GM21737 (cell line): ENCODE results near the gene TCF4.

Experiments used
- ATAC-seq: cut with Tn5 transposase; IDR thresholded peaks from one replicate; pipeline ENCODE4 v1.9.1; 2021; ENCODE audit warnings: mild to moderate bottlenecking, moderate library complexity; ENCODE audit not compliant: unreplicated experiment

TCF4 gene

DNA sequence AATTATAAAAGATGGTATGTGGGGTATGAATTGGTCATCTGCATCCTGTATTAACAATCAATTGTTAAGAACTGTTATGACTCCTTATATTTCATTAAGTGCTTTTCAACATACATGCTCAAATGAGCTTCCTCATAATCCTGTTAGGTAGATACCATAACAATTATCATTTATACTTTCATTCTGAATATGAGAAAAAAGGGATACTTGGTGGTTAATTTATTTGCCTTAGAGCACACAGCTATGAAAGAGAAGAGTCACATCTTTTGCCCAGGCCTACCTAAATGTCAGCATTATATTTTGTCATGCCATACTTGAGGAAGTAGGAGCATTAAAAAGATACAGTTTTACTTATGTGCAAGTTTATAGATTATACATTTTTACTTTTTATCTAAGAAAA is 169.6 kb downstream of the TCF4 start:
- no peak for ATAC-seq

DNA sequence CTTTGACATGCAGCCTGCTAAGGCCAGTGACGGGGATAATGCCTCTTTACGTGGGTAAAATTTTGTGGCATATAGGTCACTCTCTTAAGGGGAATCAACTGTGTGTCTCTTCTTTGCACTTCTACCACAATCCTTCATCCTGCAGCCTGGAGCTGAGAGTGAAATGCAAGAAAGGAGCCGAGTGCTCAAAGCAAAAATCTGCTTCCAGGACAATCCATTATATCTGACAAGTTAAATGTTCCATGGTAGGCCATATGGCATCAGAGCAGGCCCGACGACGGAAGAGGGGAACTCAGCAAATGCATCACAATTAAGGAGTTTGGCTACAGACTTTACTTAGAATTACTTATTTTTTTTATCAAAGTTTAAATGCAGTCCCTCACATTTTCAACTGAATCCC is 171.2 kb downstream of the TCF4 start:
- ATAC-seq: no peak

- ATAC-seq: peak; percentile 86
Measured at GRCh38 chr18:55415258-55415871, 172.6 kb downstream of the TCF4 start.

- no peak for ATAC-seq
Measured at GRCh38 chr18:55414475-55414874, 173.5 kb downstream of the TCF4 start.

DNA sequence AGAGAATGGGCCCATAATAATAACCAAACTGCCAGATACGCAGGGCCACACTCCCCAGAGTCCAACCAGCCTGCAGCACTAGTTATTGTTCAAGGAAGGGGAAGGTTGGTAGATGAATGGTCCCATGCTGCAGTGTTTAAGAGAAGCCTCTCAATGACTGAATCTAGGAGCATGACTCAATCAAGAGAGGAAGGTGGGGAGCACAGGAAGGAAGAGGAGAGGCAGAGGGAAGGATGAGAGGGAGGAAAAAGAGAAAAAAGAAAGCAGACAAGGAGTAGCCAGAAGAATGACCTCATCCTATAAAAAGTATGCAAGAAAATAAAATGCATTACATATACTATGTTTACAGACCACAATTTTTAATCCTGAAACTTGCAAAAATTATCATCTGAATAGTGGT is 174.5 kb downstream of the TCF4 start:
- no peak for ATAC-seq

GRCh38 chr18:55407774-55408535 is 180.0 kb downstream of the TCF4 start:
- no peak for ATAC-seq

DNA sequence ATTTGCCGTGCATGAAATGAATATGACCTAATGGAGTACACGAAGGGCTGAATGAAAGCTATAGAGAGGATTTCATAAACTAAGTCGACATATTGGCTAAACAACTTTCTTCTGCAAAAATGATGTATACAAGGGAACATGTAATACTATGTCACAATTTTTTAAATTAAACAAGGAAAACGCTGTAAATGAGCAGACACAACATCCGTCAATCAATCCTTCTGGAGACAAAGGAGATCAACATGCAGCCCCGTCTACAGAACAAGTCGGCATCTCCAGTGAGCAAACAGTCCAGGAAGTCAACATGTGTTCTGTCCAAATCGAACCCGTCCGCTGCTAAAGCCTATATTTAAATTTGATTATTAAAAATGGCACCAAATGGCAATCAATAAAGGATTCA is 180.8 kb downstream of the TCF4 start:
- ATAC-seq: no peak

- no peak for ATAC-seq
Measured at GRCh38 chr18:55406451-55406991, 181.5 kb downstream of the TCF4 start.

DNA sequence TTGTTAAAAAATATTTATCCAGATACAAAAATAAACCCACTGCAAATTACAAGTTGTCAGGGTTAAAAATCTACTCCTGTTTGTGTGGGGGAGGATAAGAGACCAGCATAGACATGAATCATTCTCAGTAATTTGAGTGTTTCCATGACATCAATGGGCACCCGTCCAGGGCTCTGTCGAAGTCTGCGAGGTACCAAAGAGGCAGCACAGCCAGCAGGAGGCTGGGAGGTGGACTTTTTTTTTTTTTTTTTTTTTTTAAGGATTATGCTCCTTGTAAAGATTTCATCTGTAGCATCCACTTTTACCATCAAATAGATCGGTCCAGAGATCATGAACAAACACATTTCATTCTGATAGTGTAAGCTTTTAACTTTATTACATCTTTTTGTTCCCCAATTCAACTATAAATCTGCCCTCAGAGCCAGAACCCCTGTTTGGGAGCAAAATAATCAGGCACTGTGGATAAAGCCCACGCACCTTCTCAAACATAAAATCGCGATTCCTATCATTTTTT is 182.0 kb downstream of the TCF4 start:
- no peak for ATAC-seq

DNA sequence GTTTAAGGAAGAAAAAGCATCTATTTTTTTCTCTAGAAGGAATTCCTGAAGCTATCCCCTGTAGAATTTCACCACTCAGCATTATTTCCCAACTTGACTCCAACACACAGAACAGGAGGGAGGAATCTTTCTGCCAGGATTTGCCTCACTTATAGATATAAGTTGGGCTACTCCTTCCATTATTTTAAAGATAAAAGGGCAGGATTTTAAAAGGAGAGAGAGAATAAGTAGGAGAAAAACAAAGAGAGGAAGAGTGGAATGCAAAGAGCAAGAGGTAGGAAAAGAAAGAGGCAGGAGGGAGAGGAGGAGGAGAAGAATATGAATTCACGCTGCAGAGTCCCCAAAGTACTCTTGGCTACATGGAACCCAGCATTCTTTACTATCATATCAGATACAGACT is 182.5 kb downstream of the TCF4 start:
- no peak for ATAC-seq

GRCh38 chr18:55404832-55405465 is 183.0 kb downstream of the TCF4 start:
- ATAC-seq: no peak

GRCh38 chr18:55404136-55404830 is 183.7 kb downstream of the TCF4 start:
- no peak for ATAC-seq

DNA sequence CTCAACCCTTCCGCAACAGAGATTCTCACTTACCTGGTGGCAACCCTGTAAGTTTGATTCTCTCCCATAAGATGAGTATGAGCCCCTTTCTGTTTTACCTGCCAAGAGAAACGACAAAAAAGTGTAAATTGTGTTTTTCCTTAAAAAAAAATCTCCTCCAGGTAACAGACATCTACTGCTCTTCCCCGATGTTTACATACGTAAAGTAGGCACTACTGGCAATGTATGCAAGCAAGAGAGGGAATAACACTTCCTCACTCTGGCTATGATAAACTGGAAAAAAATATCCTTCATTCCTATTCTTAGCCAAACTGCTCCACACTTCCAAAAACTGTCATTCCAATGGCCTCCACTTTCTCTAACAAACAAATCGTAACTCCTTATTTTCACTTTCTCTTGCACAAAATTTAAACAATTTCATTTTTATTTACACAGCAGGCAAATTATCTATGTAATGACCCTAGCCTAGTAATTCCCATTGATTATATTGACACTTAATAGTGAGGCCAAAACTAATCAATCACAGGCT is 184.5 kb downstream of the TCF4 start:
- no peak for ATAC-seq

GRCh38 chr18:55402731-55403405 is 185.1 kb downstream of the TCF4 start:
- ATAC-seq: no peak

DNA sequence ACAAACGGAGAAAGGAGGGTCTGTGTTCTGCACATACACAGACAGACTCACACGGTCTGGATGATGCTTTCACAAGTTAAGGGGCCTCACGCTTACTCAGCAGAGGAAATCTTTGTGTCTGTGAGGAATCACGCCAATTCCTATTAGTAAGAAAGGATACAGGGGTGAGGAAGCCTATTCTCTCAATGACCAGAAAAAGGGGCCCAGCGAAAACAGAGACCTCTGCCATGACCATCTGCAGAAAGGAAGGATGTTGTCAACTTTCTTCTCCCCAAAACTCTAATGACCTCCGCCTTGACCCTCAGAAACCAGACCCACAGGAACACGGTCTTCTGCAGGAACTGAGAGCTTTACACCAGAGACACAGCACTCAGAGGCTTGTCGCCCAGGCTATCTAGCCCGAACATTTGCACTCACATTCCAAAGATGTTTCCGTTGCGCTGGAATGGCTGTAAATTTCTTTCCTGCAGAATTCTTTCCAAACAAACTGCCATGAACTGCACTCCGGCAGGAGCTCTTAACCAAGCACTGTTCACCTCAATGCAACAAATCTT is 186.3 kb downstream of the TCF4 start:
- ATAC-seq: no peak

GRCh38 chr18:55400590-55401541 is 187.1 kb downstream of the TCF4 start:
- ATAC-seq: no peak

DNA sequence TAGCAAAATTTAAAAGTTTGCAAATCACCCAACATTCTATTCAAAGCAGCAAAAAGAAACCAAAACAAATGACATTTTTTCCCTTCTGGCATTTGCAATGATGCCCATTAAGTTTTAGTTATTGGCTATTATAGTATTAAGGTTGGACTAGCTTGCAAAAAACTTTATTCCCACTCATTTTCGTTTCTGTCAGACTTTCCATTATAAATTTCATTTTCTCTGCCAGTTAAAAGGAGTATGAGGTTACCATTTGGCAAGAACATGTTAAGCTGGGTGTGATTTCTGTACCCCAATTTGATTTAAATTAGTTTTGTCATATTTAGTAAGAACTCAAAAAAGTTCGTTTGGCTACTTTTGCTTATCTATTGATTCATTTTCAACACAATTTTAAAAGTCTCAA is 187.9 kb downstream of the TCF4 start:
- ATAC-seq: no peak

DNA sequence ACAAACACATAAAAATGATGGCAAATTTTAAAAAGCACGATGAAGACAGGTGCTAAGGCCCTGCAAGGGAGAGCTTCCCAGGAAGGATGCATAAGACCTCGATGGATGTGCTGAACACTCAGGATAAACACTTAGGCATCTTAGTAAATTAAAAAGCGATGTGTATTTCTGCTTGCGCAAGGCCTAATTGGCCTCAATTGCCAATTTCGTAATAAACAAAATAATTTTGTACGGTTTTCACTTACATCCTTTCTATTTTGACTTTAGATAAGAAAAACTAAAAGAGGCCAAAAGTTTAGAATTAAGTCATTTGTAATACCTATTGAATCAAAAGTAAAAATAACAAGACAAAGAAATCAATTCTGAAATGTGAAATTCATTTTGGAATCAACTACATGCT is 189.1 kb downstream of the TCF4 start:
- no peak for ATAC-seq

DNA sequence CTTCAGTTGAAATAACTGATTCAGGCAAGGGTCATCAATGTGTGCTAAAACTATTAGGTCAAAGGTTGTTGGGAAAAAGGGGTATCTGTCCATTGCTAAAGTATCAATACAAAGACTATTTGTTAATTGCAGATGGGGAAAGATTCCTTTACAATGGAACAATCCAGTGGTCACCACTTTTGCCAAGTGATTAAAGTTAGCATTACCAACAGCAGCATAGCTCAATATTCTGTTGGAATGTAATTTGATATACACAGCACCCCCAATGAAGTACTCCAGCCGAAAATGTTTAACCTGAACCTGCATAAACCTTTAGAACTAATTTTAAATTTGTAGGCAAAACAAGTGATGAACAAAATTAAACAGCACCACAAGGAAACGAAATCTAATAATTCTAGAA is 191.0 kb downstream of the TCF4 start:
- ATAC-seq: no peak
